Stimulated activated memory B cell treated with anti-CD40 and anti-IgM and Interleukin-4, amounts not matched to agents 10 μg/mL and 1 μg/mL and 100 μg/mL, for 72 hours (primary cell): ENCODE data around the gene MDC1.
"Not testable (repeated sequence)": the region's sequence is repeated elsewhere in the genome, so short reads cannot be mapped to it uniquely, and the experiment has no call there.

Experiments used
- ATAC-seq: fragments of 150-1000 bp; cut with Tn5 transposase; 2 replicates; pipeline ENCODE4 v1.10.0; 2021
- H3K27ac Mint-ChIP-seq: one replicate; pipeline ENCODE4 v1.8.0; 2022; ENCODE audit warnings: mild to moderate bottlenecking, mixed read lengths
- H3K27me3 Mint-ChIP-seq: one replicate; pipeline ENCODE4 v1.8.0; 2022; ENCODE audit warnings: mixed read lengths
- H3K36me3 Mint-ChIP-seq: one replicate; pipeline ENCODE4 v1.8.0; 2022; ENCODE audit warnings: mixed read lengths
- H3K4me1 Mint-ChIP-seq: one replicate; pipeline ENCODE4 v1.8.0; 2022; ENCODE audit warnings: mixed read lengths
- H3K4me3 Mint-ChIP-seq: one replicate; pipeline ENCODE4 v1.8.0; 2022; ENCODE audit warnings: mild to moderate bottlenecking, moderate library complexity, mixed read lengths
- H3K9me3 Mint-ChIP-seq: one replicate; pipeline ENCODE4 v1.8.0; 2022; ENCODE audit warnings: mixed read lengths

The MDC1 gene

GRCh38 chr6:30717129-30717844, at the start of gene MDC1:
Gene MDC1, minus strand, starts transcription at chr6:30717281. Its CDS starts 2,106 bp downstream, at chr6:30715175.
- peak; percentile 89 for ATAC-seq
- Mint-ChIP-seq H3K4me3 (peak within 1 kb of the TSS; percentile 97), H3K27ac (peak within 1 kb of the TSS; percentile 99), H3K27me3 (no peaks in the 10 kb centered on the region), H3K36me3 (peaks cover 41% of the 10 kb centered on the region), H3K4me1 (peaks cover 62% of the 10 kb centered on the region), H3K9me3 (no peaks in the 10 kb centered on the region)

- Mint-ChIP-seq H3K27ac (peak overlapping the region; percentile 63), H3K4me3 (no peak overlapping the region)
- no peak for ATAC-seq
Measured at GRCh38 chr6:30766461-30767157, 49.5 kb upstream of the MDC1 start.

GRCh38 chr6:30765495-30765894, 48.4 kb upstream of the MDC1 start:
- not testable (repeated sequence) for H3K36me3 Mint-ChIP-seq, H3K4me3 Mint-ChIP-seq, H3K27ac Mint-ChIP-seq, ATAC-seq, H3K9me3 Mint-ChIP-seq
- peaks cover 58% of the 10 kb centered on the region for H3K4me1 Mint-ChIP-seq
- H3K27me3 Mint-ChIP-seq, result peaks cover 15% of the 10 kb centered on the region

More at GRCh38 chr6:30766461-30767157, 49.5 kb upstream of the MDC1 start:
- Mint-ChIP-seq H3K36me3 (no peaks in the 10 kb centered on the region), H3K4me1 (peaks cover 54% of the 10 kb centered on the region), H3K27me3 (peaks cover 15% of the 10 kb centered on the region), H3K9me3 (no peaks in the 10 kb centered on the region)

GRCh38 chr6:30764490-30765043, 47.5 kb upstream of the MDC1 start:
- H3K4me3 Mint-ChIP-seq, H3K36me3 Mint-ChIP-seq, ATAC-seq, H3K9me3 Mint-ChIP-seq: not testable (repeated sequence)
- peaks cover 55% of the 10 kb centered on the region for H3K4me1 Mint-ChIP-seq
- peaks cover 15% of the 10 kb centered on the region for H3K27me3 Mint-ChIP-seq
- H3K27ac Mint-ChIP-seq, result peak overlapping the region; percentile 19

- Mint-ChIP-seq H3K9me3 (no peaks in the 10 kb centered on the region), H3K4me1 (peaks cover 55% of the 10 kb centered on the region), H3K4me3 (no peak overlapping the region), H3K27me3 (peaks cover 15% of the 10 kb centered on the region), H3K27ac (peak overlapping the region; percentile 19), H3K36me3 (no peaks in the 10 kb centered on the region)
- no peak for ATAC-seq
Measured at GRCh38 chr6:30763618-30764489, 46.8 kb upstream of the MDC1 start.

- H3K4me1 Mint-ChIP-seq, result peaks cover 55% of the 10 kb centered on the region
- H3K36me3 Mint-ChIP-seq, result no peaks in the 10 kb centered on the region
- no peak for ATAC-seq
- peaks cover 15% of the 10 kb centered on the region for H3K27me3 Mint-ChIP-seq
- H3K4me3 Mint-ChIP-seq, result no peak overlapping the region
- peak overlapping the region; percentile 19 for H3K27ac Mint-ChIP-seq
- no peaks in the 10 kb centered on the region for H3K9me3 Mint-ChIP-seq
Measured at GRCh38 chr6:30763155-30763617, 46.1 kb upstream of the MDC1 start.

- no peak overlapping the region for H3K27ac Mint-ChIP-seq
- no peak for ATAC-seq
- peaks cover 15% of the 10 kb centered on the region for H3K27me3 Mint-ChIP-seq
- no peak overlapping the region for H3K4me3 Mint-ChIP-seq
- H3K9me3 Mint-ChIP-seq, result no peaks in the 10 kb centered on the region
- H3K36me3 Mint-ChIP-seq, result no peaks in the 10 kb centered on the region
- H3K4me1 Mint-ChIP-seq, result peaks cover 52% of the 10 kb centered on the region
Measured at GRCh38 chr6:30761791-30762429, 44.8 kb upstream of the MDC1 start.

- no peak overlapping the region for H3K4me3 Mint-ChIP-seq
- H3K36me3 Mint-ChIP-seq, result no peaks in the 10 kb centered on the region
- peak overlapping the region; percentile 83 for H3K27ac Mint-ChIP-seq
- peaks cover 15% of the 10 kb centered on the region for H3K27me3 Mint-ChIP-seq
- no peaks in the 10 kb centered on the region for H3K9me3 Mint-ChIP-seq
- no peak for ATAC-seq
- H3K4me1 Mint-ChIP-seq, result peaks cover 45% of the 10 kb centered on the region
Measured at GRCh38 chr6:30760549-30760948, 43.5 kb upstream of the MDC1 start.

- peak overlapping the region; percentile 83 for H3K27ac Mint-ChIP-seq
- peaks cover 14% of the 10 kb centered on the region for H3K27me3 Mint-ChIP-seq
- H3K36me3 Mint-ChIP-seq, result no peaks in the 10 kb centered on the region
- H3K4me1 Mint-ChIP-seq, result peaks cover 45% of the 10 kb centered on the region
- H3K9me3 Mint-ChIP-seq, result no peaks in the 10 kb centered on the region
- H3K4me3 Mint-ChIP-seq, result no peak overlapping the region
- ATAC-seq, result no peak
Measured at GRCh38 chr6:30759575-30760239, 42.6 kb upstream of the MDC1 start.

- Mint-ChIP-seq H3K36me3 (no peaks in the 10 kb centered on the region), H3K4me1 (peaks cover 36% of the 10 kb centered on the region), H3K27ac (peak overlapping the region; percentile 73), H3K27me3 (no peaks in the 10 kb centered on the region), H3K9me3 (no peaks in the 10 kb centered on the region), H3K4me3 (no peak overlapping the region)
- no peak for ATAC-seq
Measured at GRCh38 chr6:30757261-30757904, 40.3 kb upstream of the MDC1 start.

GRCh38 chr6:30756405-30757003, 39.4 kb upstream of the MDC1 start:
- H3K9me3 Mint-ChIP-seq, H3K4me3 Mint-ChIP-seq, H3K36me3 Mint-ChIP-seq, ATAC-seq, H3K27ac Mint-ChIP-seq, H3K27me3 Mint-ChIP-seq: not testable (repeated sequence)
- peaks cover 40% of the 10 kb centered on the region for H3K4me1 Mint-ChIP-seq

GRCh38 chr6:30754631-30755030, 37.5 kb upstream of the MDC1 start:
- Mint-ChIP-seq H3K4me1 (peaks cover 31% of the 10 kb centered on the region), H3K36me3 (no peaks in the 10 kb centered on the region), H3K9me3 (no peaks in the 10 kb centered on the region), H3K4me3 (no peak overlapping the region), H3K27ac (no peak overlapping the region), H3K27me3 (no peaks in the 10 kb centered on the region)
- ATAC-seq, result no peak

- H3K36me3 Mint-ChIP-seq, result no peaks in the 10 kb centered on the region
- H3K4me1 Mint-ChIP-seq, result peaks cover 12% of the 10 kb centered on the region
- H3K9me3 Mint-ChIP-seq, result no peaks in the 10 kb centered on the region
- peak; percentile 68 for ATAC-seq
- no peaks in the 10 kb centered on the region for H3K27me3 Mint-ChIP-seq
- no peak overlapping the region for H3K4me3 Mint-ChIP-seq
- H3K27ac Mint-ChIP-seq, result no peak overlapping the region
Measured at GRCh38 chr6:30752157-30752927, 35.3 kb upstream of the MDC1 start.
